GM23248 (cell line): ENCODE results near the gene RAB3C. TPM values are rescaled to one million over a fixed set of nuclear protein-coding genes. Genes with fewer than 3 reads are reported as not detected.

Source experiments
- DNase-seq: peaks from one replicate; pipeline ENCODE4 v3.0.0-alpha.2; 2015
- H2AFZ ChIP-seq: fragments of 200-600 bp; sonication (generic); 2 replicates; pipeline ENCODE4 v1.6.1; 2016; ENCODE audit warnings: antibody characterized with exemption
- H3F3A ChIP-seq: fragments of 200-600 bp; sonication (generic); 2 replicates; pipeline ENCODE4 v1.6.1; 2016; ENCODE audit warnings: mild to moderate bottlenecking, antibody characterized with exemption, mixed run types; ENCODE audit not compliant: insufficient read depth
- H3K27ac ChIP-seq: fragments of 200-600 bp; sonication (generic); 2 replicates; pipeline ENCODE4 v1.5.1; 2016; ENCODE audit warnings: mild to moderate bottlenecking
- H3K27me3 ChIP-seq: fragments of 200-600 bp; sonication (generic); replicated peaks from 2 replicates; pipeline ENCODE4 v1.6.1; 2016; ENCODE audit warnings: mild to moderate bottlenecking; ENCODE audit not compliant: insufficient read depth
- H3K36me3 ChIP-seq: fragments of 200-600 bp; sonication (generic); 2 replicates; pipeline ENCODE4 v1.6.1; 2016; ENCODE audit warnings: low read depth, mild to moderate bottlenecking
- H3K4me1 ChIP-seq: fragments of 200-600 bp; sonication (generic); 2 replicates; pipeline ENCODE4 v1.6.1; 2016; ENCODE audit warnings: mild to moderate bottlenecking; ENCODE audit not compliant: insufficient read depth
- H3K4me2 ChIP-seq: fragments of 200-600 bp; sonication (generic); one replicate; pipeline ENCODE4 v1.6.1; 2016; ENCODE audit warnings: mild to moderate bottlenecking; ENCODE audit not compliant: unreplicated experiment
- H3K4me3 ChIP-seq: fragments of 200-600 bp; sonication (generic); 2 replicates; pipeline ENCODE4 v1.5.1; 2016; ENCODE audit warnings: mild to moderate bottlenecking
- H3K79me2 ChIP-seq: fragments of 200-600 bp; sonication (generic); 2 replicates; pipeline ENCODE4 v1.6.1; 2016; ENCODE audit warnings: mild to moderate bottlenecking; ENCODE audit not compliant: insufficient read depth
- H3K9ac ChIP-seq: fragments of 200-600 bp; sonication (generic); 2 replicates; pipeline ENCODE4 v1.6.1; 2016; ENCODE audit warnings: mild to moderate bottlenecking
- H3K9me2 ChIP-seq: fragments of 200-600 bp; sonication (generic); 2 replicates; pipeline ENCODE4 v1.6.1; 2016; ENCODE audit warnings: mixed run types, mild to moderate bottlenecking, moderate library complexity; ENCODE audit not compliant: insufficient read depth
- H3K9me3 ChIP-seq: fragments of 200-600 bp; sonication (generic); one replicate; pipeline ENCODE4 v1.6.1; 2017; ENCODE audit warnings: low read depth
- H4K20me1 ChIP-seq: fragments of 200-600 bp; sonication (generic); 2 replicates; pipeline ENCODE4 v1.6.0; 2016; ENCODE audit not compliant: insufficient read depth
- EZH2 ChIP-seq: fragments of 200-600 bp; sonication (generic); IDR thresholded peaks from 2 replicates; pipeline ENCODE4 v1.6.1; 2018; ENCODE audit warnings: antibody characterized with exemption, mild to moderate bottlenecking; ENCODE audit not compliant: insufficient read depth, poor library complexity, severe bottlenecking
- EZH2phosphoT487 ChIP-seq: fragments of 200-600 bp; sonication (generic); IDR thresholded peaks from 2 replicates; pipeline ENCODE4 v1.6.1; 2018; ENCODE audit warnings: antibody characterized with exemption, moderate library complexity, mild to moderate bottlenecking, low read depth; ENCODE audit not compliant: insufficient read depth
- WGBS, 2 experiments: methylation state at CpG; one replicate each; pipeline ENCODE4 v1.1.6; 2015 to 2017; ENCODE audit warnings: low lambda C conversion rate in 2 of 2, low coverage in 1 of 2; ENCODE audit errors: missing lambda C conversion rate in 2 of 2; 5-methylcytosine and 5-hydroxymethylcytosine counted together
- in situ Hi-C: fragments of 300-500 bp; cut with MboI; formaldehyde crosslinking; loops from 2 replicates; pipeline ENCODE4 v1.15.0; 2020
- polyA plus RNA-seq: library from polyadenylated mRNA; unstranded; fragments of >200 nt; fragmentation: Nextera tagmentation; extraction: Ambion mirVana; gene quantifications from 2 replicates; pipeline ENCODE4 v1.2.1, GENCODE V29; 2016
- total RNA-seq: library from RNA; depleted of rRNA; stranded (reverse); fragments of >200 nt; shearing (Covaris generic); gene quantifications from 2 replicates; pipeline ENCODE4 v1.2.3, GENCODE V29; 2014; rRNA removed

RAB3C gene
- total and polyA plus RNA-seq, 2 experiments from 2014 or later, result not detected

- Histone ChIP-seq H2AFZ (no peak overlapping the region), H3K27ac (no peak overlapping the region), H3K9me2 (no peaks in the 10 kb centered on the region), H3K4me1 (no peaks in the 10 kb centered on the region), H3K9me3 (no peaks in the 10 kb centered on the region), H3K27me3 (0 out of 2 replicates have a peak, but pooled peaks cover 7% of the 10 kb centered on the region), H3K4me3 (no peak overlapping the region), H3F3A (no peaks in the 10 kb centered on the region), H3K79me2 (no peaks in the 10 kb centered on the region), H3K36me3 (no peaks in the 10 kb centered on the region), H4K20me1 (no peaks in the 10 kb centered on the region), H3K4me2 (no peak overlapping the region), H3K9ac (no peak overlapping the region)
- DNase-seq, result no peak
- TF ChIP-seq EZH2 (no peak), EZH2phosphoT487 (no peak)
- WGBS, 2 experiments, result 38 to 47% methylated on average over 4 of the region's 4 CpGs
- in situ Hi-C loops, result no loop called here
Observed at GRCh38 chr5:58904737-58905136, 321.9 kb downstream of the RAB3C start.

- H3K27ac ChIP-seq, result no peak overlapping the region
- no peak overlapping the region for H3K4me2 ChIP-seq
- no peaks in the 10 kb centered on the region for H3K4me1 ChIP-seq
- TF ChIP-seq EZH2phosphoT487, result no peak
- TF ChIP-seq EZH2, result no peak
- H3F3A ChIP-seq, result no peaks in the 10 kb centered on the region
- no peak overlapping the region for H3K4me3 ChIP-seq
- 0 out of 2 replicates have a peak, but pooled peaks cover 7% of the 10 kb centered on the region for H3K27me3 ChIP-seq
- no peak overlapping the region for H3K9ac ChIP-seq
- H3K9me2 ChIP-seq, result no peaks in the 10 kb centered on the region
- in situ Hi-C loops, result no loop called here
- no peaks in the 10 kb centered on the region for H3K9me3 ChIP-seq
- no peaks in the 10 kb centered on the region for H3K36me3 ChIP-seq
- DNase-seq, result no peak
- H4K20me1 ChIP-seq, result no peaks in the 10 kb centered on the region
- no peak overlapping the region for H2AFZ ChIP-seq
- no peaks in the 10 kb centered on the region for H3K79me2 ChIP-seq
Observed at GRCh38 chr5:58905944-58906343, 323.1 kb downstream of the RAB3C start.

Other genes with a start within 250 kb of the RAB3C start
- gene PLK2, start 123.0 kb upstream of the RAB3C start, total RNA-seq, result 92.3 and 122 TPM in 2 replicates
- gene PLK2, start 123.0 kb upstream of the RAB3C start, polyA plus RNA-seq, result 43.8 and 45.2 TPM in 2 replicates
- not detected in 2 replicates for gene GAPT, start 91.6 kb upstream of the RAB3C start, total RNA-seq
- gene GAPT, start 91.6 kb upstream of the RAB3C start, polyA plus RNA-seq, result not detected in 2 replicates